ENCODE measurements around the gene MASTL.
"Not testable (repeated sequence)": the region's sequence is repeated elsewhere in the genome, so short reads cannot be mapped to it uniquely, and the experiment has no call there.

Gene MASTL

DNA sequence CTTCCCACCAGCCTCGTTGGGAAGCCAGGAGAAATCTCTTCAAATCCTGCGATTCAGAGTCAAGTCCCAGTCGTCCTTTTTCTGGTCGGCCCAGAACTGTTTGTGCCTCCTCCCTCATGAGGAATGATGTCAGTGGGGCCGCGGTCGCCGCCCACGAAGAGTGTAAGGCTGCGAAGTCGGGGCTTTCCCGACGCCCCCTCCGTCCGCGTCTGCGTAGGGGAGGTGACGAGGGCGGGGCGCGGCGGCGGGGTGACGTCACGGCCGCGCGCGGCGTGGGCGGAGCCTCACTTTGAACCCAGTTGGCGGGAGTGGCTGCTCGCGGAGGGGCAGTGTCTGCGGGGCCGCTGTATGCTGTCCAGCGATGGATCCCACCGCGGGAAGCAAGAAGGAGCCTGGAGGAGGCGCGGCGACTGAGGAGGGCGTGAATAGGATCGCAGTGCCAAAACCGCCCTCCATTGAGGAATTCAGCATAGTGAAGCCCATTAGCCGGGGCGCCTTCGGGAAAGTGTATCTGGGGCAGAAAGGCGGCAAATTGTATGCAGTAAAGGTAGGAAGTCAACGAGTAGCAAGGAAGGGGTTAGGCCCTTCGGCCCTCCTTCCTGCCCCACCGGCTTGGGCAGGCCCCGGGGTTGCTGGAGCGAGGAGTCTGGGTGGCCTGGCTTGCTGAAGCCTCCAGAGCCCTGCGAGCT lies at the start of gene MASTL:
MASTL (plus strand) TSS at position 287 of the 689 bp plus-strand sequence; CDS start at position 362, 75 bp downstream.
- peak; percentile 93 for DNase-seq

DNA sequence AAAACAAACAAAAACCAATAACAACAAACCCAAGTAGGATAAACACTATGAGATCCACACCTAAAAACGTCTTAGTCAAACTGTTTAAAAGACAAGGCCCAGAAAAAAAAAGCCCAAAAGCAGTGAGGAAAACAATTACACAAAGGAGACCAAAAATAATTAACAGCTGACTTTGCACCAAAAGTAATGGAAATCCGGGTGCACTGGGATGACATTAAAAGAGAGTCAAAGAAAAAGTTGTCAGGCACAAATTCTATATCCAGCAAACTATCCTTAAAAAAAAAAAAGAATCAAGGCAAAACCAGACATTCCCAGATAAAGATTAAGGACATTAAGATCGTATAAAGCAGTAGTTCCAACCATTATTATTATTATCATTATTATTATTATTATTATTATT lies 47.0 kb upstream of the MASTL start:
- DNase-seq = no peak

DNA sequence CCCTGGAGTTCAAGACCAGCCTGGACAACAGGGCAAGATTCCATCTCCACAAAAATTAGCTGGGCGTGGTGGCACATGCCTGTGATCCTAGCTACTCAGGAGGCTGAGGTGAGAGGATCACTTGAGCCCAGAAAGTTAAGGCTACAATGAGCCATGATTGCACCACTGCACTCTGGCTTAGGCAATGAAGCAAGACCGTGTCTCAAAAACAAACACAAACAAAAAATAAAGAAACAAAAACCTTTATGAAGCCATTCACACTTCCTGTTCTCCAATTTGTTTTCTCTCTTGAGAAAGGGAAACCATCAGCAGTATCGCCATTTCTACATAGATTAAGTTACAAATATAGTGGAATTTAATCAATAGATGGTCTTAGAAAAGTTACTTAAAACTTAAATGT lies 20.8 kb upstream of the MASTL start:
- DNase-seq = no peak

DNA sequence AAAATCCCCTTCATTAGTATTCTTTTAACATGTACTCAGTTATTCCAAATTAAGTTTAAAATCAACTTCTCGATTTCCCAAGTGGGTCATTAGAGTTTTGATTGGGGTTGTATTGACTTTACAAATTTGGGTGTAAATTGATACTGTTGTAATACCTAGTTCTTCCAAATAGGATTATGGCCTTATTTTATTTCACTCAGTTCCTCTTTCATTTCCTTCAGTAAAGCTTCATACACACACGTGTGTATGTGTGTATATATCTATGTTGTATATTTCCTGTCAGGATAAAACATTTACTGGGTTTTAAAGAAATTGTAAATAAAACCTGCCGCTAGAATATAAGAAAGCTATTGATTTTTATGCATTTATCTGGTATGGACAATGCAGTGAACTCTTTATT lies 16.9 kb upstream of the MASTL start:
- DNase-seq = no peak

DNA sequence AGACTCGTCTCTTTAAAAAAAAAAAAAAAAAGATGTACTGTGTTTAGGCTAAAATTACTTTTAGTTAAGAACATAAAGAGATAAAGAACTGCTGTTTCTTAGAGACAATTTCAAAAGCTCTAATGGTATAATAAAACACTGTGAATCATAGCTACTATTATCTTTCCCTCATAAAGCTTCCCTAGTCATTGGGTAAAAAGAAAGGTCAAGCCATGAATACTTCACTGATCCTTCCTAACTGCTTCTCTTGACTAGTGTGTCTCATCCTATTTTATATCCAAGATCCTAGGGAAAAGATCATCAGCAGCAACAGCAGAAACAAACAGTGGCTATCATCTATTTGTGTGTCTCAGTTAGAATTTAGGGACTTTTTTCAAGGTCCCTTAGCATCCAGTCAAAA lies 11.5 kb upstream of the MASTL start:
- no peak for DNase-seq

DNA sequence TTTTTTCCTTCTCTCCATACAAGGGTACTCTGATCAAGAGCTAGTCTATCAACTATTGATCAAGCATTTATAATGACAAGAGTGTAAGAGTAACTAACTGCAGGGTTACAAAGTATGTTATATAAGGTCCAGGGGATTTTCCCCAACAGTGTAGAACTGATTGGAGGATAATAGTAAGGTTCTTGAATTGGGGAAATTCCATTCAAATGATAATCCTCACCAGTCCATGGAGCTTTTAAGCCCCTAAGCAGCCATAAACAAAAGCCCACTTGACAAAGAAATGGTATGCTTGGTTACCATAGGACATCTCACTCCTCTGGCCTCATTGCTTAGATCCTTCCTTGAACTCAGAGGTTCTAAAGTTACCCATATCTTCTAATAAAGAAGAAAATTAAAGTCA lies 9.2 kb upstream of the MASTL start:
- no peak for DNase-seq

DNA sequence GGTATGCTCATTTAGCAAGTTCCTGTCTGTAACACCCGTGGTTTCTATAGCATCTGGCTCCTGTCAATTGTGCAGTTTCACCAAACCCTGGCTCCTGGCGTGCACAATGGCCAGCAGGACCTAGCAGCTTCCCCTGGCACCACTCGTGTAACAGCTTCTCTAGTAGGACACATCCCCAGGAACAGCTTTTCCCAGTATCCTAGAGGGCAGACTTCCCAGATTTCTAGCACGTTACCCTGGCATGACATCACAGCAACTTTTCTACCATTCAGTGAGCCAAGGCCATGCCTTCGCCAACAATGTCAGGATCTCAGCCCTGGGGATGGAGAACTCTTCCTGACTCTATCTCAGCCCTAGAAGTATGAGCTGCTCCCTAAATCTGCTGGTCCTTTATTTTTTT lies 7.5 kb upstream of the MASTL start:
- DNase-seq = no peak

DNA sequence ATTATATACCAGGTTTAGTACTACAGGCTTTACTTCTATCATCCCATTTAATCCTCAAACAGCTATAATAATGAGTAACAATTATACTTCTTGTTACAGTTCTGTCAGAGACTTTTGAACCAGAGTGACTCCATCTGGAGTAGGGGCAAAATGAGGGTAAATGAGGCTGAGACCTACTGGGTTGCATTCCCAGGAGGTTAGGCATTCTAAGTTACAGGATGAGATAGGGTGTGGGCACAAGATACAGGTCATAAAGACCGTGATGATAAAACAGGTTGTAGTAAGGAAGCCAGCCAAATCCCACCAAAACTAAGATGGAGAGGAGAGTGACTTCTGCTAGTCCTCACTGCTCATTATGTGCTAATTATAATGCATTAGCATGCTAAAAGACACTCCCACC lies 4.9 kb upstream of the MASTL start:
- DNase-seq = no peak

DNA sequence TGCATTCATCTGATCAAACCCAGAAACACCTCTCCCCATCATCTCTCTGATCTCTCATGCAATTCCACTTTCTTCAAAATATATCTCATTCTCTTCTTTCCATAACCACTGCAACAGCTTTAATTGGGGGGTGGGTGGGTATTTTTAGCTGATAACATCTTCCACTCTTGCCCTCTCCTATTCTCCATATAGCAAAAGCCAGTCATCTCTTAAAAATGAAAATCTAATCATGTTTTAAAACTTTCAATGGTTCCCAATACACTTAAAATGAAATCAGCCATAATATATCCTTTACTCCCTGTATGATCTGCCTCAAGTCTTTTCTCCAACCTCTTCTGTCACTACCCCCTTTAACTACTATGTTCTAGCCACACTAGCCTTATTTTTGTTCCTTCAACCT lies 2.5 kb upstream of the MASTL start:
- no peak for DNase-seq

DNA sequence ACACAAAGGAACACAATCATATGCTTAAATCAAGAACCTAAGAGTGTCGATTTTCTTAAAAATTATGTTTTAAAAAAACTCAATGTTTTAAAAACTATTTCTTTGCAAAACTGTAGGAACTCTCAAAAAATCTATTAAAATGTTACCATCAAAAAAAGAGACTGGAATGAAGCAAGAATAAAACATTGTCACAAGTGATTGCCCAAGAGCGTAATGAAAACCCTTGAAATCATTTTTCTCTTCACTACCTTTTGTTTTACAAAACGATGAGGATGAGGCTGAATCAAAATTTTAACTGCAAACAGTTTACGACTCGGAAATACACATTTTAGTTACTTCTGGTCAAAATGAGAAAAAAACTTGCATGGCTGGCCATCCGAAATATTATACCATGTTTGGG lies 1.8 kb upstream of the MASTL start:
- DNase-seq = no peak

DNA sequence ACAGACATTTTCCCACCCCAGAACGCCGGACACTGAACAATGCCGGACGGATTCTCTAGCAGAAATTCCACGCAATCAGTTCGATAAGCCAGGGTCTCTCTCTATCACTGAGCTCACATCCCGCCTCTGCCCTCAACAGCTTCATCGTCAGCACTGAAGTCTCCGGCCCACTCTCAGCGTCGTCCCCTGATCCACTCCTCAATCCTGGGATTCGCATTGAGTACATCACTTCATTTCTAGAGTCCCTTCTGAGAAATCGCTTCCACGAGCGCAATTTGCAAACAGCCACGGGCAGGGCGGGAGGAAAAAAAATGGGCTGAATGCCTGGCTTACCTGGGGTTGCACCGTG lies 1.3 kb upstream of the MASTL start:
- DNase-seq = no peak

DNA sequence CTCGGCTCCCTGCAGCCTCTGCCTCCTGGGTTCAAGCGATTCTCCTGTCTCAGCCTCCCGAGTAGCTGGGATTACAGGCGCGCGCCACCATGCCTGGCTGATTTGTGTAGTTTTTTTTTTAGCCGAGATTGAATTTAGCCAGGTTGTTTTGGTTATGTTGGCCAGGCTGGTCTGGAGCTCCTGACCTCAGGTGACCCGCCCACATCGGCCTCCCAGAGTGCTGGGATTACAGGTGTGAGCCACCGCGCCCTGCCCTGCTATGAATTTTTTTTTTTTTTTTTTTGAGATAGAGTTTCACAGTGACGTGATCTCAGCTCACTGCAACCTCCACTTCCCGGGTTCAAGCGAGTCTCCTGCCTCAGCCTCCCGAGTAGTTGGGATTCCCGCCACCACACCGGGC lies 1.4 kb downstream of the MASTL start:
- not testable (repeated sequence) for DNase-seq

DNA sequence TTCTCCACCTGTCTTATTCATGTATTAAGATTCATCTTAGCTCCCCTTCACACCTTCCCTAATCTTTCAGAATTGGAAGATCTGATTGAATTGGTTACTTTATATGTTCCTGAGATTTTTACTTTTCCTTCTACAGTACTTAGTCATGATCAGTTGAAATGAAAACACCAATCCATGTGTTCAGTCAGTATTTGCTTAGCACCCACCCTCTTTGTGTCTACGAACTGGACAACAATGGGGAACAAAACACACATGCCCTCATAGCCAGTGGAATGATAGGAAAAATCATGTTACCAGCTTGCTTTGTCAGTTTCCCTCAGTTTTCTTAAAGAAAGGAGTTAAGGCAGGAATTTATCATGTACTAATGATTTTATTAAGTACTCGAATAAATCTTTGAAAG lies 2.0 kb downstream of the MASTL start:
- DNase-seq = no peak

DNA sequence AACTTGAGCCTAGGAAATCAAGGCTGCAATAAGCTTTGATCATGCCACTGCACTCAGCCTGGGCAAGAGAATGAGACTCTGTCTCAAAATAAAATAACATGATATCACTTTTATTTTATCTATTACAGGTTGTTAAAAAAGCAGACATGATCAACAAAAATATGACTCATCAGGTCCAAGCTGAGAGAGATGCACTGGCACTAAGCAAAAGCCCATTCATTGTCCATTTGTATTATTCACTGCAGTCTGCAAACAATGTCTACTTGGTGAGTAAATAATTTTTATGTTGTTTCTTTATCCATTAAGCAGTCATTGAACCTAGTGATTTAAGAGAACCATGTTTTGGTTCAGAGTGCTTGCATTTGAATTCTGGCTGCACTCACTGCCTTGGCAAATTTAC lies 3.3 kb downstream of the MASTL start:
- no peak for DNase-seq

DNA sequence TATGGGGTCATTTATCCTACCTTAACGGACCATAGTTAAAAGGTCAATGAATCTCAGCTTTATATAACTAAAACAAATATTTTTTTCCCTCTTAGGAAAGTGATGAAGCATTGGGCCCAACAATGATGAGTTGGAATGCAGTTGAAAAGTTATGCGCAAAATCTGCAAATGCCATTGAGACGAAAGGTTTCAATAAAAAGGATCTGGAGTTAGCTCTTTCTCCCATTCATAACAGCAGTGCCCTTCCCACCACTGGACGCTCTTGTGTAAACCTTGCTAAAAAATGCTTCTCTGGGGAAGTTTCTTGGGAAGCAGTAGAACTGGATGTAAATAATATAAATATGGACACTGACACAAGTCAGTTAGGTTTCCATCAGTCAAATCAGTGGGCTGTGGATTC lies 14.7 kb downstream of the MASTL start:
- no peak for DNase-seq

DNA sequence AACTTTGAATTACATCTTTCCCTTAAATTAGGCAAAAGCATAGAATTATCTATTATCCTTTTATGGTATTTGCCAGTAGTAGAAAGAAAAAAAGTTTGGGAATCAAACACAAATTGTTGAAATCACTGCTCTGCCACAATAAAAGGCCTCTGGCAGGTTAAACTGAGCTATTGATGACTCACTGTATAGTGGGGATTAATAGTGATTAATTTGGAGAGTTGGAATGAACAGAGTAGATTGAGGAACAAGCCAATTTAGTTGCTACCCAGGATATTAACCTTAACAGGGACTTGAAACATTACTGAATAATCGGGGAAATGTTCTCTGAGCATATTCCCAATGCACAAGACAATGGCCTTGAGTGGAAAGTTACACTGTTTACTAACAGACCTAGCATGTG lies 33.1 kb downstream of the MASTL start:
- no peak for DNase-seq

DNA sequence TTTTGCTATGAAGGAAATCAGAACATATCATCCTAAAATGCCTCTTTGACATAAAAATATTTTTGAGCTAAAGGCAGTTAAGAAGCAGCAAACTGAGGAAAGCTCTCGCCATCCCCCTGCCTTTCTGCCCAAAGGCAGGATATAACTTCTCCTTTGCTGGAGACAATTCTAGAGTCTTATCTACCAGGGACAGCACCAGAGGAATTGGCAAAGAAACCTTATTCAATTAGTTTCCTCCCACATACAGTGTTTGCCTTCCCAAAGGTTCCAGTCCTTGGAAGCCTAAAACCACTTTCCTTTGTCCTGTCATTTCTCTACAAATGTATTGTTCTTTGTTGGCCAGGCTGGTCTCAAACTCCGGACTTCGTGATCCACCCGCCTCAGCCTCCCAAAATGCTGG lies 33.7 kb downstream of the MASTL start:
- no peak for DNase-seq

DNA sequence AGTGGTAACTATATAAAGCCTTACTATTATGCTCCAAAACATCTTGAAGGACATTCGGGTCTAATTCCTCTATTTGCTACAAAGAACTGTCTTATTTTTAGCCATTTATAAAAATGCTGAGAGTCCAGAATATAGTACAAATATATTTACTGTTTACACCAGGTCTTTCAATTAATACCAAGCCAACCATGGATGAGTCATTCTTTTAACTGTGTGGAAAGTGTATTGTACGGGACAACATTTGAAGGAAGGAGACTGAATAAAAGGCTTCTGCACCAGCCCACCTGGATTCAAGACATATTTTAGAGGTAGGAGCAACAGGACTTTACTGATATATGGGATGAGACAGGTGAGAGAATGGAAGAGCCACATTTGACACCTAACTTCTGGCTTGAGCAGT lies 35.4 kb downstream of the MASTL start:
- DNase-seq = no peak

DNA sequence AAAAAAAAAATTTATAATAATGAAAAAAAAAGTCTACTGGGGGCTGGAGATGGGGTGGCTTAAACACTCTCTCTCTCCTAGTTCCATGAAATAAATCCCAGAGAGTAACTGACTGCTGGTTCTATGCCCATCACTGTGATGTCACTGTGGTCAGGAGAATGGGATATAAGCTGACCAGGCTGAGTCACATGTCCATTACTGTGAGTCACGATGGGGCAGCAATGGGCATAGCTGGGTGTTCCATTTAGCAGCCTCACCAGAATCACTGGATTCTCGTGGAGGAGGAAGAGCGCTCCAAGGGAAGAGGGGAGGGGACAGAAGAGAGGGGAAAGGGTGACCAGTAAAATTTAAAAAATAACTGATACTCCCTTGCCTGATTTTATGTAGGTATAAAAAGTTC lies 37.1 kb downstream of the MASTL start:
- DNase-seq = no peak

DNA sequence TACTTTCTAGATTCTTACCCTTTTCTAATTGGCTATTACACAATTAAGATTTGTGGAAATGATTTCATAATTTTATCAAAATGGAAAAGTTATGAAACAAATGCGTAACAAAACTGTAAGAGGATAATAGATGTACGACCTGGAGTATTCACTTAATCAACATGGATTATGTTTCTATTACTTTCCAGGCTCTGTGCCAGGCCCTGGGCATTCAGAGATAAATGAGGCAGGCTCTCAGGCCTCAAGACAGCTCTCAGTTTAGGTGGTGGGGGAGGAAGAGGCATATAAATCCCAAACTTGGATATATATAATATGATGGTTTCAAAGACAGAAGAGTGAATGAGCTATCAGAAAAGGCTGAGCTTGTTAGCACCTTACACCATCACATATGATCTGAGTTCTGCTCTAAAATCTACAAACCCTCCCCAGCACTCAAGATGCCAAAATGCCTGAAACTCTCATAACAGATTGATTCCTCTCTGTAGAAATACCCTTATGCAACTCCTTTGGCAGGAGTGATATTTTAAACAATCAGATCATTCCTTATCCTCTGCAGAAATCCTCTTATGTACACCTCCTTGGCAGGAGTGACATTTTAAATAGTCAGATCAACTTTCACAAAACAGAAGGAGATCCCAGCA lies 42.9 kb downstream of the MASTL start:
- no peak for DNase-seq

DNA sequence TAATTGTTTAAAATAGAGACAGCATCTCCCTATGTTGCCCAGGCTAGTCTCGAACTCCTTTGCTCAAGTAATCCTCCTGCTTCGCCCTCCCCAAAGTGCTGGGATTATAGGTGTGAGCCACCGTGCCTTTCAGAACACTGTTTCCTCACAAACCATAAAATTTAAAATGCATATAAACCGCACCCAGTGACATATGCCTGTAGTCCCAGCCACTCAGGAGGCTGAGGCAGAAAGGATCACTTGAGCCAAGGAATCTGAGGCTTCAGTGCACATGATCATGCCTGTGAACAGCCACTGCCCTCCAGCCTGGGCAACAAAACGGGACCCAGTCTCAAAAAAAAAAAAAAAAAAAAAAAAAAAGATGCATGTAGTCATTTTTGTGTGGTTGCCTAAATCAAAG lies 48.7 kb downstream of the MASTL start:
- no peak for DNase-seq

DNA sequence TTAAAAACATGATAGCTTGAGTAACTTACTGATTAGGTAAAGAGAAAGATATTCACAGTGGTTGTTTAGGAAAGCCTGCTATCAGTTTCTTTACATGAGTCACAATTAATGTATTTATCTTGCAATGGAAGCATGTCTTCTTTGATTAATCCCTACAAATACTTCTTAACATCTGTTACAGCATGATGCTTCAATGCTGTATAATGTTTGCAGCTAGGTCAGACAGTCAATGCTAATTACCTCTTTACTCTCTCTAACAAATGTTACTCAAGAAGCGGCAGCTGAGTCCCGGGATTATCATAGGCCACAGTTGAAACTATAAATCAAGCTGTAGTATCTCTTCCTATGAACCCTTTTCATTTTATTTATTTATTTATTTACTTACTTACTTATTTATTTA lies 52.2 kb downstream of the MASTL start:
- DNase-seq = no peak

DNA sequence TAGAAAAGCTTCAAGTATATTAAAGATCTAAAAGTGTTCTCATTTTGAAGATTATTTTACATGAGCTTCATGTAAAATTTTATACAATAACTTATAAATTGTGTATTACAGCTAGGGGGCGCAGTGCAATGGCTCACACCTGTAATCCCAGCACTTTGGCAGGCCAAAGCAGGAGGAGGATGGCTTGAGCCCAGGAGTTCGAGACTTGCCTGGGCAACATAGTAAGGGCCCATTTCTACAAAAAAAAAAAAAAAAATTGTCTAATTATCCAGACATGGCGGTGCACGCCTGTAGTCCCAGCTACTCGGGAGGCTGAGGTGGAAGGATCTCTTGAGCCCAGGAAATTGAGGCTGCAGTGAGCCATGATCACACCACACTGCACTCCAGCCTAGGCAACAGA lies 68.8 kb downstream of the MASTL start:
- peak; percentile 23 for DNase-seq

DNA sequence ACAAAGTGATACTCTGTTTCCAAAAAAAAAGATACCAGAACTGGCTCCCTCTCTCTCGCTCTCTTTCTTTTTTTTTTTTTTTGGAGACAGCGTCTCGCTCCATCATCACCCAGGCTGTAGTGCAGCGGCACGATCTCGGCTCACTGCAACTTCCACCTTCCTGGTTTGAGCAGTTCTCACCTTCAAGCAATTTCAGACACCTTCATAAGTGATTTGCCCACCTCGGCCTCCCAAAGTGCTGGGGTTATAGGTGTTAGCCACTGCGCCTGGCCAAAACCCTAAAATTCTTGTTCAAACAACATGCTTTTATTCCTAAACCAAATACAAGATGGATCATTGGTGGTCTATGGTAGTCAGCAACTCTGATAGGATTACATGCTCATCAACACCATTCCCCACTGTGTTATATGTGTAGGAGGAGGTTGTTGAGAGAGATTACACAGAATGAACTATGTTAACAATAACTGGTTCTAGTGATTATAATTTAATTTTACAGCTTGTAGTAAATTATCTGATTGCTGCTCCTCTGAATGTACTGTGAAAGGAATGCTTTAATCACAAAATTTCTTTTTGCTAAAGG lies 69.9 kb downstream of the MASTL start:
- peak; percentile 41 for DNase-seq
